Dermis microvascular lymphatic vessel endothelial cell (primary cell): ENCODE results near the gene LZTS3. TPM values are rescaled to one million over a fixed set of nuclear protein-coding genes. Genes with fewer than 3 reads are reported as not detected.
"Not testable (repeated sequence)": the region's sequence is repeated elsewhere in the genome, so short reads cannot be mapped to it uniquely, and the experiment has no call there.

ENCODE experiments used
- DNase-seq, 2 donors: peaks; one replicate each; pipeline versions ENCODE4 v3.0.0 to v3.0.0-alpha.2; 2010; ENCODE audit warnings: low read depth in 2 of 2
- total RNA-seq: library from RNA; depleted of rRNA; stranded (reverse); fragments of >200 nt; gene quantifications from 2 replicates; pipeline ENCODE4 v1.2.1, GENCODE V29; 2014

The LZTS3 gene
- 3.5 and 7.6 TPM in 2 replicates for total RNA-seq

- DNase-seq: peak in 1 of 2 donors; percentile 69
Measured at GRCh38 chr20:3172933-3173609, at the start of gene LZTS3. Gene LZTS3, minus strand, starts transcription at chr20:3173549. Its CDS starts 6,386 bp downstream, at chr20:3167163.

GRCh38 chr20:3221398-3222226 is 48.3 kb upstream of the LZTS3 start:
- no peak for DNase-seq

- peak in 1 of 2 donors; percentile 51 for DNase-seq
Measured at GRCh38 chr20:3218307-3218988, 45.1 kb upstream of the LZTS3 start.

- not testable (repeated sequence) for DNase-seq
Measured at GRCh38 chr20:3215359-3215917, 42.1 kb upstream of the LZTS3 start.

GRCh38 chr20:3213226-3213625 is 39.9 kb upstream of the LZTS3 start:
- no peak for DNase-seq

GRCh38 chr20:3210346-3210745 is 37.0 kb upstream of the LZTS3 start:
- DNase-seq: no peak

- peak in 1 of 2 donors; percentile 20 for DNase-seq
Measured at GRCh38 chr20:3209946-3210317, 36.6 kb upstream of the LZTS3 start.

GRCh38 chr20:3209257-3209945 is 36.1 kb upstream of the LZTS3 start, which contains the start of gene ITPA:
Gene ITPA, plus strand, starts transcription at chr20:3209498. Its CDS starts 54 bp downstream, at chr20:3209552.
- peak in 1 of 2 donors; percentile 42 for DNase-seq

GRCh38 chr20:3208786-3209256 is 35.5 kb upstream of the LZTS3 start:
- peak in 1 of 2 donors; percentile 14 for DNase-seq

- DNase-seq: peak; percentile 46 to 80
Measured at GRCh38 chr20:3204124-3204794, 30.9 kb upstream of the LZTS3 start, which contains the start of gene DDRGK1. Gene DDRGK1, minus strand, starts transcription at chr20:3204682. Its CDS starts 55 bp downstream, at chr20:3204627.

GRCh38 chr20:3203315-3204123 is 30.2 kb upstream of the LZTS3 start:
- DNase-seq: peak in 1 of 2 donors; percentile 31

- no peak for DNase-seq
Measured at GRCh38 chr20:3202965-3203314, 29.6 kb upstream of the LZTS3 start.

- DNase-seq: no peak
Measured at GRCh38 chr20:3199976-3200755, 26.8 kb upstream of the LZTS3 start.

GRCh38 chr20:3199206-3199605 is 25.9 kb upstream of the LZTS3 start:
- no peak for DNase-seq

- DNase-seq: no peak
Measured at GRCh38 chr20:3195590-3196237, 22.4 kb upstream of the LZTS3 start.

- DNase-seq: no peak
Measured at GRCh38 chr20:3194617-3195280, 21.4 kb upstream of the LZTS3 start.

- DNase-seq: no peak
Measured at GRCh38 chr20:3193806-3194616, 20.7 kb upstream of the LZTS3 start.
